ENCODE data around the gene TACR2.

- TF ChIP-seq POLR2A (IDR thresholded peaks at IDR 0.05; ENCODE audit: low read depth, low read length) (no peak), POLR2AphosphoS5 (IDR thresholded peaks at IDR 0.05; ENCODE audit: insufficient read depth, low read depth, low read length) (no peak), CTCF (IDR thresholded peaks at IDR 0.05; ENCODE audit: extremely low read depth in 1 of 2, insufficient read depth in 1 of 2, low read depth in 1 of 2, low read length in 2 of 2) (no peak), MAX (IDR thresholded peaks at IDR 0.05; ENCODE audit: insufficient read depth, insufficient read length) (no peak)
These were observed 18.3 kb downstream of the TACR2 start for GRCh38 chr10:69398466-69398865.

Data from endothelial cell of umbilical vein (primary cell).